Peyer's patch (tissue), 4 donors: Measurements from ENCODE around the gene SLC22A23. TPM values are rescaled to one million over a fixed set of nuclear protein-coding genes. Genes with fewer than 3 reads are reported as not detected.

Experiments
- DNase-seq, 3 donors: peaks; one replicate each; pipeline ENCODE4 v3.0.0-alpha.2; 2017 to 2019
- H3K27ac ChIP-seq, 4 donors: fragments of 200-600 bp; sonication (generic); one replicate each; pipeline ENCODE4 v1.5.1; 2016 to 2019
- H3K27me3 ChIP-seq, 2 donors: fragments of 200-600 bp; sonication (generic); one replicate each; pipeline ENCODE4 v1.5.1; 2019
- H3K36me3 ChIP-seq, 3 donors: fragments of 200-600 bp; sonication (generic); one replicate each; pipeline ENCODE4 v1.5.1; 2016 to 2019
- H3K4me1 ChIP-seq, 4 donors: fragments of 200-600 bp; sonication (generic); one replicate each; pipeline ENCODE4 v1.5.1; 2016 to 2019
- H3K4me3 ChIP-seq, 4 donors: fragments of 200-600 bp; sonication (generic); 1 replicate in 3 of 4; 2 replicates in 1 of 4; pipeline ENCODE4 v1.5.1; 2016 to 2019; ENCODE audit warnings: mild to moderate bottlenecking in 1 of 4
- H3K9me3 ChIP-seq, 4 donors: fragments of 200-600 bp; sonication (generic); one replicate each; pipeline ENCODE4 v1.5.1; 2016 to 2019; ENCODE audit warnings: mild to moderate bottlenecking in 1 of 4
- POLR2A ChIP-seq, 2 donors: fragments of 450-650 bp; IDR thresholded peaks; one replicate each; pipeline ENCODE4 v1.5.1; 2017; ENCODE audit warnings: antibody characterized with exemption in 2 of 2, mild to moderate bottlenecking in 2 of 2, moderate library complexity in 2 of 2
- total RNA-seq, 4 donors: library from RNA; depleted of rRNA; stranded (reverse); fragments of >200 nt; gene quantifications; one replicate each; pipeline ENCODE4 v1.1.0, GENCODE V29; 2016
- TF ChIP-seq, protein P1 (sequence below), 6 experiments: fragments of 450-650 bp in 4 of 6; fragments of 200-600 bp in 2 of 6; sonication (generic) in 1 of 6; IDR thresholded peaks; one replicate each; pipeline ENCODE4 v1.5.1; 2017 to 2019; ENCODE audit warnings: antibody characterized with exemption in 6 of 6, mild to moderate bottlenecking in 3 of 6, moderate library complexity in 1 of 6

The SLC22A23 gene
- total RNA-seq, 4 donors from 2014 or later = 22.3 to 145 (median 91.6) TPM

DNA sequence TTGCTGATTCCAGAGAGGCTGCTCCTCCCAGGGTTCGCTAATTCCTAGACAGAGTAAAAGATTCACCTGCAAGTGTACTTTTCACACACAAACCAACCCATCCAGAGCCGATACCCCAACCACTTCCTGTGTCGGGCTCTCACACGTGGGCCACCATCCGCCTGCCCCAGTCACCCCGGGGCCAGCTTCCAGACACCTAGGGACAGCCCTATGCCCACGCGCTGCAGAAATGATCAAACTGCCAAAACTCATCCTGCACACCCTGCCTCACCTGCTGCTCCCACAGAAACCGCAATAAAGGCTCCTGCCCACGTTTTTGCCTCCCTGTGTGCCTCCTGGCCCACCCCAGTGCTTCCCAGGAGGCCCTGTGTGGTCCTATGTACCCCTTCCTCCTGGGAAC, 138.6 kb downstream of the SLC22A23 start:
- H3K4me1 ChIP-seq = no peaks in the 10 kb centered on the region
- peaks cover 0 to 43% (median 0%) of the 10 kb centered on the region in 3 donors for H3K36me3 ChIP-seq
- no peak for DNase-seq
- H3K4me3 ChIP-seq = no peak overlapping the region
- H3K9me3 ChIP-seq = no peaks in the 10 kb centered on the region
- TF ChIP-seq, protein P1, sequence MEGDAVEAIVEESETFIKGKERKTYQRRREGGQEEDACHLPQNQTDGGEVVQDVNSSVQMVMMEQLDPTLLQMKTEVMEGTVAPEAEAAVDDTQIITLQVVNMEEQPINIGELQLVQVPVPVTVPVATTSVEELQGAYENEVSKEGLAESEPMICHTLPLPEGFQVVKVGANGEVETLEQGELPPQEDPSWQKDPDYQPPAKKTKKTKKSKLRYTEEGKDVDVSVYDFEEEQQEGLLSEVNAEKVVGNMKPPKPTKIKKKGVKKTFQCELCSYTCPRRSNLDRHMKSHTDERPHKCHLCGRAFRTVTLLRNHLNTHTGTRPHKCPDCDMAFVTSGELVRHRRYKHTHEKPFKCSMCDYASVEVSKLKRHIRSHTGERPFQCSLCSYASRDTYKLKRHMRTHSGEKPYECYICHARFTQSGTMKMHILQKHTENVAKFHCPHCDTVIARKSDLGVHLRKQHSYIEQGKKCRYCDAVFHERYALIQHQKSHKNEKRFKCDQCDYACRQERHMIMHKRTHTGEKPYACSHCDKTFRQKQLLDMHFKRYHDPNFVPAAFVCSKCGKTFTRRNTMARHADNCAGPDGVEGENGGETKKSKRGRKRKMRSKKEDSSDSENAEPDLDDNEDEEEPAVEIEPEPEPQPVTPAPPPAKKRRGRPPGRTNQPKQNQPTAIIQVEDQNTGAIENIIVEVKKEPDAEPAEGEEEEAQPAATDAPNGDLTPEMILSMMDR (IDR thresholded peaks at IDR 0.05) = no peak
- no peak for TF ChIP-seq POLR2A (IDR thresholded peaks at IDR 0.05)
- H3K27me3 ChIP-seq = no peaks in the 10 kb centered on the region
- H3K27ac ChIP-seq = no peak overlapping the region

DNA sequence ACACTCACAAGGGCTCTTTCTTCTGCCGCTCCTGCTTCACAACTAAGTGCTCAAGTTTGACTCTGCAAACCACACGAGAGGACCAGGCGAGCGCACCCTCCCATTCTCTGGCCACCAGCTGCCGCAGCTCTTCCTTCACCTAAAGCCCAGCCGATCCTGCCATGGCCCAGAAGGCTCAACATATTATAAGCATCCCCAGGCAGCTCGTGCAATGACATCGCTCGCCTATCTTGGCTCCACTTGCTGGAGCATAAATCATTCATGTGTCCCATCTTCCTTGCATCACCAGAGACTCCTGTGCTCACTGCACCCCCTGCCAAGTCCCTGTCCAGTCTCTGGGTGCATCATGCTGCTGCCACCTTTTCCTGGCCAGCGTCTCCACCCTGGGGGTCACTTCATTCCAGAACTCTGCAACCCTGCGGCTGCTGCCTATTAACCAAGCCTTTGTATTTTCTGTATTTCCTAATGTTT, 139.1 kb downstream of the SLC22A23 start:
- no peak for DNase-seq
- no peak for TF ChIP-seq POLR2A (IDR thresholded peaks at IDR 0.05)
- TF ChIP-seq, protein P1 (IDR thresholded peaks at IDR 0.05) = no peak
- no peaks in the 10 kb centered on the region for H3K9me3 ChIP-seq
- no peaks in the 10 kb centered on the region for H3K27me3 ChIP-seq
- peaks cover 0 to 39% (median 0%) of the 10 kb centered on the region in 3 donors for H3K36me3 ChIP-seq
- no peaks in the 10 kb centered on the region for H3K4me1 ChIP-seq
- no peak overlapping the region for H3K27ac ChIP-seq
- H3K4me3 ChIP-seq = no peak overlapping the region

DNA sequence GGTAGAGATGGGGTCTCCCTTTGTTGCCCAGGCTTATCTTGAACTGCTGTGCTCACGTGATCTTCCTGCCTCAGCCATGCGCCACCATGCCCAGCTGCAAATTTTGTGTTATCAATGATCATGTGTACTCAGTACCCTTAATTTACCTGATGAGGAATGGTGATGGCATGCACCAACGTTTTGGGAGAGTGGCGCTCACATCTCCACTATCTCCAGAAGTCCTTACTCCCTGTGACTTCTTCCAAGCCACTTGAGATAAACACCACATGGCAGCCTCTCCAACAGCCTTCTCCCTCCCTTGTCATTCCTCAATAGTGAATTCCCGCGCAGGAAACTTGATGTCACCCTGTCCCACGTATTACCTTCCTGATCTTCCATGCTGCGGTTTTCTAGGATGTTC, 140.0 kb downstream of the SLC22A23 start:
- TF ChIP-seq POLR2A (IDR thresholded peaks at IDR 0.05) = no peak
- TF ChIP-seq, protein P1 (IDR thresholded peaks at IDR 0.05) = no peak
- Histone ChIP-seq H3K27ac (no peak overlapping the region), H3K4me1 (no peaks in the 10 kb centered on the region), H3K4me3 (no peak overlapping the region), H3K27me3 (no peaks in the 10 kb centered on the region), H3K36me3 (peaks cover 0 to 39% (median 0%) of the 10 kb centered on the region in 3 donors), H3K9me3 (no peaks in the 10 kb centered on the region)
- no peak for DNase-seq

DNA sequence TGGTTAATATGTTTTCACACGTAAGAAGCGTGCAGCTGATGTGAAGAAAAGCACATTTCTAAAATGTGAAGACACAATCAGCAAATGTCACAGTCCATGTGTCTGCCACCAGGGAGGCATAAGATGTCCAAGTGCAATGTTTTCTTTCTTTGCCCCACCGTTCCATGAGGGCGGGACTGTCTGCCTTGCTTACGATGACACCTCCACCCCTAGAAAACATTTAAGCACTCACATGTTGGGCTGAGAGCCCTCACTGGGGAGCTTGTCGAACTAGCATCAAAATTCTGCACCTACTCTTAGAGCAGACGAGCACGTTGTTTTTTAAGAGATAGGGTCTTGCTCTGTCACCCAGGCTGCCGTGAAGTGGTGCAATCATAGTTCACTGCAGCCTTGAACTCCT, 140.5 kb downstream of the SLC22A23 start:
- TF ChIP-seq, protein P1 (IDR thresholded peaks at IDR 0.05) = no peak
- no peak for TF ChIP-seq POLR2A (IDR thresholded peaks at IDR 0.05)
- no peak for DNase-seq

DNA sequence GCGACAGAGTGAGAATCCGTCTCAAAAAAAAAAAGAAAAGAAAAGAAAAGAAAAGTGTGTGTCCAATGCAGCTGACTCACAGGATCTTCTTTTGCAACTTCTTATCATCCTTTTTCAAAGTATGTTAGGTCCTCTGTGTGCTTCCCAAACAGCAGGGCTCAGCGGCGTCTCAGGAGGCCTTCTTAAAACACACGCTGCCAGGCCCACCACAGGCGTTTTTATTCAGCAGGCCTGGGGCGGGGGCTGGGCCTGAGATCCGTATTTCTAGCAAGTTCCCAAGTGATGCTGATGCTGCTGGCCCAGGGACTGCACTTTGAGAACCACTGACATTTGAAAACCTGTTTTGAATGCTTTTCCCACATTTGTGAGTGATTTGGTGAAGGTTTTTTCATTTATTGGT, 141.0 kb downstream of the SLC22A23 start:
- Histone ChIP-seq H3K27ac (no peak overlapping the region), H3K36me3 (peaks cover 0 to 32% (median 0%) of the 10 kb centered on the region in 3 donors), H3K27me3 (no peaks in the 10 kb centered on the region), H3K4me1 (no peaks in the 10 kb centered on the region), H3K4me3 (no peak overlapping the region), H3K9me3 (no peaks in the 10 kb centered on the region)
- DNase-seq = no peak
- TF ChIP-seq, protein P1 (IDR thresholded peaks at IDR 0.05) = no peak
- TF ChIP-seq POLR2A (IDR thresholded peaks at IDR 0.05) = no peak

More for the DNA sequence above, 140.5 kb downstream of the SLC22A23 start:
- H3K4me3 ChIP-seq = no peak overlapping the region
- H3K9me3 ChIP-seq = no peaks in the 10 kb centered on the region
- H3K36me3 ChIP-seq = peaks cover 0 to 36% (median 0%) of the 10 kb centered on the region in 3 donors
- H3K4me1 ChIP-seq = no peaks in the 10 kb centered on the region
- H3K27ac ChIP-seq = no peak overlapping the region
- H3K27me3 ChIP-seq = no peaks in the 10 kb centered on the region
